HG03066 (cell line): Measurements from ENCODE around the gene PLA2G2A.
"Not testable (repeated sequence)": the region's sequence is repeated elsewhere in the genome, so short reads cannot be mapped to it uniquely, and the experiment has no call there.

ENCODE experiments used
- ATAC-seq: cut with Tn5 transposase; IDR thresholded peaks from one replicate; pipeline ENCODE4 v1.9.1; 2021; ENCODE audit warnings: low read depth; ENCODE audit not compliant: unreplicated experiment

Gene PLA2G2A

DNA sequence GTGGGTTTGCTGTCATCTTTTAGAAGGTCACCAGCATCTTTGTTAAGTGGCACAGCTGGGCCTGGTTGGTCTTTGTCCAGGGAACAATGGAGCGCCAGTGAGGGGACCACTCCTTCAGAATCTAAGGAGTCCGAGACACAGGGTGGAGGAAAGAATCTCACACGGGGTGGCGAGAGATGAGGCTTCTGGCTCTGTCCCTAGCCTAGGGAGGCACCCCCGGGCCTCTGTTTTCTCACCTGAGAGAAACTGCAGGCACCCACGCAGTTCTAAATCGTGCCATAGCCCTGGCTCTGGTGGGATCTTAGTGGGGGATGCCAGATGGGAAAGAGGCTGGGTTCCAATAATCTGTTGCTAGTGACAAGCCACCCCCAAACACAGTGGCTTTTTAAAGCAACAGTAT, 45.1 kb downstream of the PLA2G2A start:
- no peak for ATAC-seq

GRCh38 chr1:19932866-19933265, 46.6 kb downstream of the PLA2G2A start:
- no peak for ATAC-seq

DNA sequence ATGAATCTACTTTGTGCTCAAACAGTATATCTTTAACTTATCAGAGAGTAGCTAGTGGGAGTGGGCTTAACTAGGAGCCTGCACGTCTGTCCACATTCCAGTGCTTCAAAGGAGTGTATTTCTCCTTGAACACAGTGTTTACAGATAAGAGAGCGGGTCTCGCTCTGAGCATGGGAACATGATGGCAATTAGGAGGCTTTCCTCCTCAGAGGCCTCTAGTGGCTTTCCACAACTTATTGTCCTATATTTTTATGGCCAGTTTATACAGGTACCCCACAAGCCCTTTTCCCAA, 52.3 kb downstream of the PLA2G2A start:
- ATAC-seq, result not testable (repeated sequence)

GRCh38 chr1:19926296-19927129, 52.9 kb downstream of the PLA2G2A start:
- no peak for ATAC-seq
